Epithelial cell of proximal tubule (primary cell): ENCODE data around the gene EML1. TPM values are rescaled to one million over a fixed set of nuclear protein-coding genes. Genes with fewer than 3 reads are reported as not detected.
A peak's percentile ranks its signal among the peaks of the same experiment; 100 is the strongest.

Experiments
- DNase-seq: peaks from one replicate; pipeline ENCODE4 v3.0.0-alpha.2; 2011; ENCODE audit warnings: low read depth
- H3K4me3 ChIP-seq: 2 replicates; pipeline ENCODE4 v1.5.1; 2011; ENCODE audit warnings: low read depth, mild to moderate bottlenecking, low read length
- CTCF ChIP-seq: conservative IDR thresholded peaks from 2 replicates; pipeline ENCODE4 v1.5.1; 2012; ENCODE audit warnings: low read depth, mild to moderate bottlenecking, low read length
- total RNA-seq: library from RNA; depleted of rRNA; stranded (reverse); fragments of >200 nt; gene quantifications from 2 replicates; pipeline ENCODE4 v1.2.3, GENCODE V29; 2015

EML1 gene
- total RNA-seq, 1 donor from 2014 or later: 25.1 TPM

- no peak for TF ChIP-seq CTCF
- no peak for DNase-seq
- H3K4me3 ChIP-seq: no peak overlapping the region
Observed at GRCh38 chr14:99774556-99775307, 18.5 kb upstream of the EML1 start.

GRCh38 chr14:99775351-99775750, 17.9 kb upstream of the EML1 start:
- DNase-seq: no peak
- no peak overlapping the region for H3K4me3 ChIP-seq
- no peak for TF ChIP-seq CTCF

- no peak for DNase-seq
- H3K4me3 ChIP-seq: no peak overlapping the region
- TF ChIP-seq CTCF: no peak
Observed at GRCh38 chr14:99777951-99778350, 15.3 kb upstream of the EML1 start.

- TF ChIP-seq CTCF: no peak
- peak; percentile 20 for DNase-seq
- no peak overlapping the region for H3K4me3 ChIP-seq
Observed at GRCh38 chr14:99779751-99780150, 13.5 kb upstream of the EML1 start.

- no peak overlapping the region for H3K4me3 ChIP-seq
- TF ChIP-seq CTCF: no peak
- no peak for DNase-seq
Observed at GRCh38 chr14:99780690-99781089, 12.5 kb upstream of the EML1 start.

GRCh38 chr14:99781091-99781490, 12.1 kb upstream of the EML1 start:
- H3K4me3 ChIP-seq: no peak overlapping the region
- no peak for TF ChIP-seq CTCF
- no peak for DNase-seq
